Natural killer cell (primary cell): ENCODE measurements around the gene CFAP92. TPM values are rescaled to one million over a fixed set of nuclear protein-coding genes. Genes with fewer than 3 reads are reported as not detected.

Experiments used
- ATAC-seq, 3 donors: fragments of 150-1000 bp in 2 of 3; fragments of 200-7000 bp in 1 of 3; cut with Tn5 transposase; 1 replicate in 1 of 3; 2 replicates in 2 of 3; pipeline ENCODE4 v1.10.0; 2021; ENCODE audit warnings: mild to moderate bottlenecking in 2 of 3, moderate library complexity in 2 of 3
- DNase-seq, 2 donors: peaks; one replicate each; pipeline versions ENCODE4 v3.0.0 to v3.0.0-alpha.2; 2013 to 2021; ENCODE audit warnings: mixed read lengths in 1 of 2
- H3K27ac ChIP-seq: one replicate; pipeline ENCODE4 v1.5.1; 2013; ENCODE audit warnings: mild to moderate bottlenecking, low read length
- H3K27me3 ChIP-seq: one replicate; pipeline ENCODE4 v1.6.1; 2013; ENCODE audit warnings: low read length; ENCODE audit not compliant: control insufficient read depth, insufficient read depth
- H3K36me3 ChIP-seq: one replicate; pipeline ENCODE4 v1.6.1; 2013; ENCODE audit warnings: low read length; ENCODE audit not compliant: control insufficient read depth, insufficient read depth
- H3K4me1 ChIP-seq: one replicate; pipeline ENCODE4 v1.6.1; 2013; ENCODE audit warnings: low read length; ENCODE audit not compliant: control insufficient read depth, insufficient read depth
- H3K4me3 ChIP-seq: one replicate; pipeline ENCODE4 v1.5.1; 2013; ENCODE audit warnings: low read length
- H3K9me3 ChIP-seq: one replicate; pipeline ENCODE4 v1.6.1; 2013; ENCODE audit warnings: low read length; ENCODE audit not compliant: control insufficient read depth, insufficient read depth
- H3K27ac Mint-ChIP-seq, 2 donors: one replicate each; pipeline ENCODE4 v1.8.0; 2022; ENCODE audit warnings: mild to moderate bottlenecking in 2 of 2, mixed read lengths in 2 of 2, moderate library complexity in 1 of 2
- H3K27me3 Mint-ChIP-seq, 2 donors: one replicate each; pipeline ENCODE4 v1.8.0; 2022; ENCODE audit warnings: low read depth in 2 of 2, mixed read lengths in 2 of 2
- H3K36me3 Mint-ChIP-seq: one replicate; pipeline ENCODE4 v1.8.0; 2022; ENCODE audit warnings: mixed read lengths
- H3K4me1 Mint-ChIP-seq, 2 donors: one replicate each; pipeline ENCODE4 v1.8.0; 2022; ENCODE audit warnings: mixed read lengths in 2 of 2
- H3K4me3 Mint-ChIP-seq: one replicate; pipeline ENCODE4 v1.8.0; 2022; ENCODE audit warnings: mild to moderate bottlenecking, moderate library complexity, mixed read lengths
- H3K9me3 Mint-ChIP-seq, 2 donors: one replicate each; pipeline ENCODE4 v1.8.0; 2022; ENCODE audit warnings: mixed read lengths in 2 of 2
- WGBS: methylation state at CpG from one replicate; pipeline ENCODE4 v1.1.7; 2013; ENCODE audit warnings: missing lambda C conversion rate; ENCODE audit not compliant: insufficient coverage; 5-methylcytosine and 5-hydroxymethylcytosine counted together
- intact Hi-C: fragments of 100-400 bp; cut with micrococcal nuclease; formaldehyde crosslinking; loops from one replicate; pipeline ENCODE4 v1.14.2; 2022
- total RNA-seq, 4 donors: library from RNA; stranded (reverse); fragments of 120-200 nt in 1 of 4; gene quantifications; one replicate each; pipeline versions ENCODE4 v1.2.3 to v1.2.4, GENCODE V29; 2013 to 2022
- TF ChIP-seq, protein P1 (sequence below): fragments of 200-600 bp; IDR thresholded peaks from one replicate; pipeline ENCODE4 v1.8.0; 2022; ENCODE audit warnings: antibody characterized with exemption

CFAP92 gene
- total RNA-seq, 3 donors from 2014 or later (not counting 1 experiment from before 2014, with no cell fraction given), result 0.26 to 0.43 (median 0.41) TPM

DNA sequence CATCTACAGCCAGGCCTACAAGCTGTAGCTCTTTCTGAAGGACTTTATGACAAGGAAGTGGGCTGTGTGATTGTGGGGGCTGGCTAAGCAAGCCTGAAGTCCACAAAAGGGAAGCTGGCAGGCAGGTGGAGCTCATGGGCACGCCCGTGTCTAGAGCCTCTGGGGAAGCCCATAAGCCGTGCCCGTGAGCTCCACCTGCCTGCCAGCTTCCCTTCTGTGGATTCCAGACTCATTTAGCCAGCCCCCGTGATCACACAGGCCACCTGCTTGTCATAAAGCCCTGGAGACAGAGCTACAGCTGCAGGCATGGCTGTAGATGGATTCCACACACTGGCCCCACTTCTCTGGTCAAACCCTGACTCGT is 22.5 kb upstream of the CFAP92 start:
- Histone ChIP-seq H3K4me1 (peaks cover 38% of the 10 kb centered on the region), H3K27me3 (no peaks in the 10 kb centered on the region), H3K36me3 (no peaks in the 10 kb centered on the region), H3K4me3 (peak overlapping the region; percentile 2), H3K27ac (peak overlapping the region; percentile 86), H3K9me3 (no peaks in the 10 kb centered on the region)
- peak overlapping the region; percentile 92 to 93 for H3K27ac Mint-ChIP-seq
- peak; percentile 63 to 80 (median 67) for ATAC-seq
- H3K36me3 Mint-ChIP-seq, result no peaks in the 10 kb centered on the region
- H3K9me3 Mint-ChIP-seq, result no peaks in the 10 kb centered on the region
- peak; percentile 46 to 89 for DNase-seq
- no peaks in the 10 kb centered on the region for H3K27me3 Mint-ChIP-seq
- under 1% methylated on average over 6 of the region's 6 CpGs for WGBS
- peak overlapping the region; percentile 88 for H3K4me3 Mint-ChIP-seq
- TF ChIP-seq, protein P1, sequence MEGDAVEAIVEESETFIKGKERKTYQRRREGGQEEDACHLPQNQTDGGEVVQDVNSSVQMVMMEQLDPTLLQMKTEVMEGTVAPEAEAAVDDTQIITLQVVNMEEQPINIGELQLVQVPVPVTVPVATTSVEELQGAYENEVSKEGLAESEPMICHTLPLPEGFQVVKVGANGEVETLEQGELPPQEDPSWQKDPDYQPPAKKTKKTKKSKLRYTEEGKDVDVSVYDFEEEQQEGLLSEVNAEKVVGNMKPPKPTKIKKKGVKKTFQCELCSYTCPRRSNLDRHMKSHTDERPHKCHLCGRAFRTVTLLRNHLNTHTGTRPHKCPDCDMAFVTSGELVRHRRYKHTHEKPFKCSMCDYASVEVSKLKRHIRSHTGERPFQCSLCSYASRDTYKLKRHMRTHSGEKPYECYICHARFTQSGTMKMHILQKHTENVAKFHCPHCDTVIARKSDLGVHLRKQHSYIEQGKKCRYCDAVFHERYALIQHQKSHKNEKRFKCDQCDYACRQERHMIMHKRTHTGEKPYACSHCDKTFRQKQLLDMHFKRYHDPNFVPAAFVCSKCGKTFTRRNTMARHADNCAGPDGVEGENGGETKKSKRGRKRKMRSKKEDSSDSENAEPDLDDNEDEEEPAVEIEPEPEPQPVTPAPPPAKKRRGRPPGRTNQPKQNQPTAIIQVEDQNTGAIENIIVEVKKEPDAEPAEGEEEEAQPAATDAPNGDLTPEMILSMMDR, result no peak
- intact Hi-C loops, result no loop called here
- H3K4me1 Mint-ChIP-seq, result peaks cover 41 to 47% of the 10 kb centered on the region in 2 donors

DNA sequence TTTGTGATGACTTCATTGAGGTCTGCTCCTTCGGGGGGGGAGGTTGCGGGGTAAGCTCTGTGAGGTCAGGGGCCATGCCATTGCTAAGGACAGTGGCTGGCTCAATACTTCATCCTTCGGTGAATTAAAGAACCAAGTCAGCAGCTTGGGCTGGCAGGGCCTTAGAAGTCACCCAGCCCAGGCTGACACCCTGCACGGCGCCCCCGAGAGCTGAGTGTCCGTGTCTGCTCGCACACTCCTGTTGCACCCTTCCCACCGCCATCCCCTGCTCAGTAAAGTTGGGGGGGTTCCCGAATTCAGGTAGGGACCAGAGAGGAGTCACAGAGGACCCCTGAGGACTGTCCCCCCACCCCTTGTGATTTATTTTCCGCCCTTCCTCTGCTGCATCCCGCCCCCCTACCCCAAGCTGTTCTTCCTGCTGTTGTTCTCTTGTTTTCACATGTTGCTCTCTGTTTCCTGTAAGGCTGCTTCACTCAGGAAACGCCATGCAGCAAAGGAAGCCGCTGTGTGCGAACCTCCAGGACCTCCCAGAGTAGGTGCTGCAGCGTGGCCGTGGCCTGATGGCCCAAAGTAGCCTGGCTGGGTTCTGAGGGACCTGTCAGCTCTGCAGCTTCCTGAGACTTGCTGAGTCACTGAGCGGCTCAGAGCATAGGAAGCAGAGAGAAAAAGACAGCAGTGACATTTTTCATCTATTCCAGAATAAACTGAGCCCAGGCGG is 21.7 kb upstream of the CFAP92 start:
- Histone ChIP-seq H3K4me3 (peak overlapping the region; percentile 2), H3K9me3 (no peaks in the 10 kb centered on the region), H3K27ac (peak overlapping the region; percentile 86), H3K4me1 (peaks cover 38% of the 10 kb centered on the region), H3K36me3 (no peaks in the 10 kb centered on the region), H3K27me3 (no peaks in the 10 kb centered on the region)
- Mint-ChIP-seq H3K36me3 (no peaks in the 10 kb centered on the region), H3K27me3 (no peaks in the 10 kb centered on the region), H3K9me3 (no peaks in the 10 kb centered on the region), H3K4me1 (peaks cover 41 to 47% of the 10 kb centered on the region in 2 donors), H3K27ac (peak overlapping the region; percentile 92 to 93), H3K4me3 (peak overlapping the region; percentile 88)
- ATAC-seq (peak; percentile 68 to 77 (median 72)), DNase-seq (peak; percentile 54 to 75)
- 9% methylated on average over 19 of the region's 19 CpGs for WGBS
- intact Hi-C loops, result no loop called here
- TF ChIP-seq, protein P1, result no peak

DNA sequence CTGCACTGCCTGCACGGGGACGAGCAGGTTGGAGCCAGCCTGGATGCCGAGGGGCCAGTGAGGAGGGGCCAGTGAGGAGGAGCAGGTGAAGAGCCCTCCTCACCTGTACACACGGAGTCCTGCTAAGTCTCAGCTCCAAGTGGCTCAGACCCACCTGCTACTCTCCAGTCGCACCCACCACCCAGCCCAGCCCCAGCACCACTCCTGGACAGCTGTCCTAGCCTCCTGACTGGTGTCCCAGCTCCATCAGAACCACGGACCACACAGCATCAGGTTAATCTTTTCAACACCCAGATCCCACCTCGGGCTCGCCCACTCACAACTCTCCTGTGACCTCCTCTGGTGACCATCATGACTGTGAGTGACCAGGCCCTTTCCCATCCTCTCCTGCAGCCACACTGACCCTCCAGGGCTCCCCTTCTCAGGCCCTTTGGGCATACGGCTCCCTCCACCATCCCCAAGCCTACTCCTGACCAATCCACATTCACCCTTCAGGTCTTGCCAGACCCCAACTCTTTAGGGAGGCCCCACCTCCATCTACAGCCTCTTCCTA is 21.0 kb upstream of the CFAP92 start:
- peak overlapping the region; percentile 57 for H3K4me3 Mint-ChIP-seq
- H3K9me3 Mint-ChIP-seq, result no peaks in the 10 kb centered on the region
- no peaks in the 10 kb centered on the region for H3K36me3 ChIP-seq
- intact Hi-C loops, result no loop called here
- no peaks in the 10 kb centered on the region for H3K9me3 ChIP-seq
- WGBS, result 94% methylated on average over 9 of the region's 9 CpGs
- no peak for ATAC-seq
- H3K36me3 Mint-ChIP-seq, result no peaks in the 10 kb centered on the region
- peaks cover 38% of the 10 kb centered on the region for H3K4me1 ChIP-seq
- H3K4me1 Mint-ChIP-seq, result peaks cover 41 to 47% of the 10 kb centered on the region in 2 donors
- TF ChIP-seq, protein P1, result no peak
- no peaks in the 10 kb centered on the region for H3K27me3 Mint-ChIP-seq
- no peak for DNase-seq
- H3K27ac ChIP-seq, result peak overlapping the region; percentile 86
- H3K27me3 ChIP-seq, result no peaks in the 10 kb centered on the region
- peak overlapping the region; percentile 92 to 93 for H3K27ac Mint-ChIP-seq
- no peak overlapping the region for H3K4me3 ChIP-seq
